HG03571 (cell line): ENCODE results near the gene CT47B1.
"Not testable (repeated sequence)": the region's sequence is repeated elsewhere in the genome, so short reads cannot be mapped to it uniquely, and the experiment has no call there.

Experiments used
- ATAC-seq: cut with Tn5 transposase; IDR thresholded peaks from one replicate; pipeline ENCODE4 v1.9.1; 2021; ENCODE audit not compliant: unreplicated experiment

Gene CT47B1

DNA sequence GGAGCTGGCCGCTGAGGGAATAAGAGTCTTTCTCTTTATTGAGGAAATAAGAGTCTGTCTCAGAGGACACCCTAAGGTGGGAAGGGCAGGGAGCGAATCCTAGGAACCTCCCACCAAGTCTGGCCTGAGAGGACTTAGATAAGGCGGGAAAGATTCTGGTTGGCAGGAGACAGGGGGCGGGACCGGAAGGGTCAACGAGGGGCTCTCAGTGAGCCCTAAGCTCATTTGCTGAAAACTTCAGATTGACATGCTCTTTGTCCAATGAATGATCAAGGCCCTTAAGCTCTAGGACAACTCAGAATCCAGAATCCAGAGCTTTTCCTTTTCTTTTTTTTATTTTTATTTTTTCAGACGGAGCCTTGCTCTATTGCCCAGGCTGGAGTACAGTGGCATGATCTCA lies at the start of gene CT47B1:
TSS of gene CT47B1 (minus strand) at position 101 of the 400 bp plus-strand sequence. CDS start 196 bp downstream, outside the sequence.
- not testable (repeated sequence) for ATAC-seq

DNA sequence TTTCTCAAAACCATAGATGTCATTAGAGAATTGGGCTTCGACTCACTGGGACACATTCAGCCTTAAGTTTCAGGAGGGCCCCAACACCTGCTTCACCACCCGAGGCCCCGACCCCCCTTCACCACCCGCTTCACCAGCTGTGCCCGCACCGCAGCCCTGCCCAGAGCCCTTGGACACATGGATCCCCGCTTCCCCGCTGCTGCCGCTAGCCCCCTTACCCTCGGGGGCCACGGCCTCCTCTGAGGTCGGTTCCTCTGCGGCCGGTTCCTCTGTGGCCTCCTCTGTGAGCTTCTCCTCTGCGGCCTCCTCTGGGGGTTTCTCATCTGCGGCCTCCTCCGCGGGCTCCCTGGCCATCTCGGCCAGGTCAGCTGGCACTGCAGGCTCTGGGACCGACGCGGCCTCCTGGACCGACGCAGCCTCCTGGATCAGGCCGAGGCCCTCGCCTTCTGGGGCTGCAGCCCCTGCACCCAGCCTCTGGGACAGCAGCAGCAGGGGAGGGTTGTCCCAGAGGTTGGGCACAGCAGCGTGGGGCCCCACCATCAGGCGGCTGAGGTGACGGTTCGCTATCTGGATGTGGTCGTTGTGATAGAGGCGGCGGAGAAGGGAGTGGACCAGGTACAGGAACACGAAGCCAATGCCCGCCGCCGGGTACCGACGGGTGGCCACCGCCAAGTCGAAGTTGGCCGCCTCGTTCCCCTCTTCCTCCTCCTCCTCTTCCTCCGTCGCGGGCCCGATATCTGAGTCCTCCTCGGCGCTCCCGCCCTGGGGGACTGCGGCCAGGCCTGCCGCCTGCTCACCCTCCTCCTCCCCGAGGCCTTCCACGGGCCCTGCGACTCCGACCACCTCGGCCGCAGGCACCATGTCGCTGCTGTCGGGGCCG lies 748 bp downstream of the CT47B1 start:
- no peak for ATAC-seq

DNA sequence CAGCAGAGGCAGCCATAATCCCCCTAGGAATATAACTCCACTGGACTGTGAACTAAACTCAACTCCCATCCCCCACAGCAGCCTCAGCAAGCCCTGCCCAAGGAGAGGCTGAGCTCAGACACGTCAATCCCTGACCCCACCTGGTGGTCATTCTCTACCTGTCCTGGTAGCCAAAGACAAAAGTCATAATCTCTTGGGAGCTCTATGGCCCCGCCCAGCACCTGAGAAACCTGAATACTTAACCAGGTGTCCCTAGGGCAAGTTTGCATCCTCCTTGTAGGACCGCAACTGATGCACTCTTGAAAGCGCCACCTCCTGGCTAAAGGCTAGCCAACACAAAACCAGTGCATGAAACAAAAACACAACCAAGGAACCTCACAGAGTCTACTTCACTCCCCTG lies 18.4 kb downstream of the CT47B1 start:
- no peak for ATAC-seq

DNA sequence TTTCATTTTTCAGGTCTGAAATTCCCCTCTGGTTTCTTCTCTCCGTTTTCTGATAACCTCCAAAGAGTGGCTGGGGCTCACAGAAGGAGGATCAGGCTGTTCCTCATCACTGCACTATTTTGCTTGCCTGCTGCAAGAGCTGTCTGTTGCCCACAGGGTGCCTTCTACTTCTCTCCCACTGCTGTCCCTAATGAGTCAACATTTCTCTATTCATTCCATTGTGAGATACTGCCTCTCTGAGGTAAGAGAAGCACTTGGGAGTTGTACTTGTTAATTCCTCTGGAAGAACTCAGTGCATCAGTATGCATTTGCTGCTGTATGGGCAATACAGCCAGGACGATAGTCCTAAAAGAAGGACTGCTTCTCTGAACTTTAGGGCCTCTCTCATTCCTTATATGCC lies 34.8 kb downstream of the CT47B1 start:
- ATAC-seq = no peak

DNA sequence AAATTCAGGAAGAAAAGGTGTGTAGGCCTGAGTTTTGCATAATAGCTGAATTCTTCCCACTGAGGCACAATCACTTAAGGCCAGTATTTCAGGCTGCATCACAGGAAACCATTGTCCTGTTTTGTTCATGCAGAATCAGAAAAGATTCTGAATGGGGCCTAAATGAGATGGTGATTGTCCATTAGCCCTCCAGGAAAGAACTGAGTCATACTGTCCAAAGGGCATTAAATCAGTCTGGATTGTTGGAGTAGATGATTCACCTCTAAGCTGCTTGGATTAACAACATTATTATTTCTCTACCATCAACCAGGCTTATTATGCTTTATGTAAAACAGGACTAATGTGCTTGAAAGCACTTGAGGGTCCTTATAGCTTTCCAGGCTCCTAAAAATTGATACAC lies 36.2 kb downstream of the CT47B1 start:
- no peak for ATAC-seq

DNA sequence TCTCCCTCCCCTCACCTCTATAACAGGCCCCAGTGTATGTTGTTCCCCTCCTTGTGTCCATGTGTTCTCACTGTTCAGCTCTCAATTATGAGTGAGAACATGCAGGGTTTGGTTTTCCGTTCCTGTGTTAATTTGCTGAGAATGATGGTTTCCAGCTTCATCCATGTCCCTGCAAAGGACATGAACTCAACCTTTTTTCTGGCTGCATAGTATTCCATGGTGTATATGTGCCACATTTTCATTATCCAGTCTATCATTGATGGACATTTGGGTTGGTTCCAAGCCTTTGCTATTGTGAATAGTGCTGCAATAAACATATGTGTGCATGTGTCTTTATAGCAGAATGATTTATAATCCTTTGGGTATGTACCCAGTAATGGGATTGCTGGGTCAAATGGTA lies 48.5 kb downstream of the CT47B1 start:
- not testable (repeated sequence) for ATAC-seq

DNA sequence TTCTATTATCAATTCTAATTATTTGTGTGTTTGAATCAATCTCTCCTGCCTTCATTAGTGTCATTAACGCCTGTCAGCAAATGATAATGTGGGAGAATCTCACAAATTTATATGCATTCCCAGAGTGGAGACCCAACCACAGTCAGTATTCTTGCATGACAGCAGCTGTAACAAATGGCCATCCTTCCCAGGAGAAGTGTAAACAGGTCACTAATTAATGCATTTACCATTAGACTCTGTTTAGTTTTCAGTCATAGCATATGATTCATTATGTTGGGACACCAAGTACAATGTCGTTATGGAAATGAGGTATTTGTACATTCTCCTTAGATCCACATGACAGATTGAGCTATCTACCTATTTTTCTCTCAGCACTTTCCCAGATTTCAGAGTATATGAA lies 50.5 kb downstream of the CT47B1 start:
- ATAC-seq = no peak

DNA sequence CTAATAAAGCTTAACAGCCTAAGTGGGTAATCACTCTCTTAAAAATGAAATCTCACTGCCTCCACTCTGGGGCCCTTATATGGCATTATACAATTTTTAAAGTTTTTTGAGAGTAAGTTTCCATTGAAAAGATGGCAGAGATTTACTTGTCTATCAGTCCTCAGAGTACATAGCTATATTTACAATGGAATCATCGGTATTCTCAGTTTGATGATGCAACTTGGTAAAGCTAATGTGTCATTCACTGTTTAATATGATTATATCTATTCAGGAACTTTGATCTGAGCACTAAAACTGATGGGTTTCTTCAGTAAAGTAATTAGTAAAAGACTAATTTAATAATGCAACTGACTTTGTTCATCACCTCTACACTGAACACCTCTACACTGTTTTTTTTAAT lies 51.6 kb downstream of the CT47B1 start:
- ATAC-seq = no peak

DNA sequence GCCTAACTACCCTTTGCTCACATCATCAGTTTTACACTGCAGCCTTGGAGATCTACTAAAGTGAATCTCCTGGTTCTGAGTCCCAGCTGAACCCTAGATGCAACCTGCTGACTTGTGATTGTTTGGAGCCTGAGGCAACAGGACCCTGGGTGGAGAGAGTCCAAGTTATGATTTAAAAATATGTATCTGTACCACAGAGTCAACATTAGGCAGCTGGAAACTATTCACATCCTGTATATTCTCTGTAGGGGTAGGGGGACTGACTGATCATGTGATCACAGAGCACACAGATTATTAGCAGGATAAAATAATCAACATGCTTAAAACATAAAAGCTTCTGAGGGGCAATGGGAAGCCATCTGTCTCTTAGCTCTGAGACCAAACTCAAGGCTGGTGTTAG lies 52.1 kb downstream of the CT47B1 start:
- ATAC-seq = no peak
